ENCODE results near the gene DVL1. TPM values are rescaled to one million over a fixed set of nuclear protein-coding genes. Genes with fewer than 3 reads are reported as not detected.

The DVL1 gene
- total and polyA plus RNA-seq, 8 donors: 30.6 to 103 (median 50.3) TPM

GRCh38 chr1:1322418-1322817 lies 26.8 kb downstream of the DVL1 start:
- FAIRE-seq (no peak), DNase-seq (no peak), ATAC-seq (no peak)
- H3K27ac ChIP-seq: no peak overlapping the region
- intact Hi-C loops (cut with DNase I): no loop called here
- peaks cover 17 to 30% (median 19%) of the 10 kb centered on the region in 3 donors for H3K4me1 ChIP-seq
- no peak for TF ChIP-seq CTCF (IDR thresholded peaks at IDR 0.05)
- H3K9me3 ChIP-seq: no peaks in the 10 kb centered on the region
- WGBS, 2 donors: 64 to 66% methylated on average over 10 of the region's 14 CpGs
- H3K36me3 ChIP-seq: peaks cover 0 to 3% (median 0%) of the 10 kb centered on the region in 3 donors
- no peaks in the 10 kb centered on the region for H3K27me3 ChIP-seq
- H3K4me3 ChIP-seq: no peak overlapping the region

GRCh38 chr1:1321477-1321876 lies 27.7 kb downstream of the DVL1 start:
- peaks cover 17 to 30% (median 17%) of the 10 kb centered on the region in 3 donors for H3K4me1 ChIP-seq
- no peaks in the 10 kb centered on the region for H3K27me3 ChIP-seq
- 88 to 91% methylated on average over 8 of the region's 8 CpGs for WGBS, 2 donors
- peaks cover 0 to 3% (median 0%) of the 10 kb centered on the region in 3 donors for H3K36me3 ChIP-seq
- no peaks in the 10 kb centered on the region for H3K9me3 ChIP-seq
- TF ChIP-seq CTCF (IDR thresholded peaks at IDR 0.05): no peak
- DNase-seq: no peak
- H3K27ac ChIP-seq: no peak overlapping the region
- intact Hi-C loops (cut with DNase I): no loop called here
- no peak for ATAC-seq
- FAIRE-seq: no peak
- H3K4me3 ChIP-seq: no peak overlapping the region

GRCh38 chr1:1320666-1321448 lies 28.4 kb downstream of the DVL1 start:
- no peak overlapping the region for H3K27ac ChIP-seq
- no peak for DNase-seq
- intact Hi-C loops (cut with DNase I): no loop called here
- H3K36me3 ChIP-seq: peaks cover 0 to 3% (median 0%) of the 10 kb centered on the region in 3 donors
- no peaks in the 10 kb centered on the region for H3K27me3 ChIP-seq
- peaks cover 11 to 25% (median 15%) of the 10 kb centered on the region in 3 donors for H3K4me1 ChIP-seq
- 78 to 82% methylated on average over 21 to 23 of the region's 23 CpGs for WGBS, 2 donors
- H3K9me3 ChIP-seq: no peaks in the 10 kb centered on the region
- no peak for FAIRE-seq
- no peak overlapping the region for H3K4me3 ChIP-seq
- no peak for ATAC-seq
- TF ChIP-seq CTCF (IDR thresholded peaks at IDR 0.05): no peak

- H3K27me3 ChIP-seq: no peaks in the 10 kb centered on the region
- H3K27ac ChIP-seq: no peak overlapping the region
- H3K36me3 ChIP-seq: peaks cover 0 to 10% (median 0%) of the 10 kb centered on the region in 3 donors
- H3K4me3 ChIP-seq: no peak overlapping the region
- FAIRE-seq: no peak
- ATAC-seq: no peak
- intact Hi-C loops (cut with DNase I): no loop called here
- no peak for TF ChIP-seq CTCF (IDR thresholded peaks at IDR 0.05)
- peaks cover 6 to 19% (median 11%) of the 10 kb centered on the region in 3 donors for H3K4me1 ChIP-seq
- 89 to 91% methylated on average over 13 of the region's 13 CpGs for WGBS, 2 donors
- DNase-seq: no peak
- H3K9me3 ChIP-seq: no peaks in the 10 kb centered on the region
Measured at GRCh38 chr1:1319646-1319941, 29.6 kb downstream of the DVL1 start.
